Activated gamma-delta T cell treated with Interleukin-2 at 50 U/mL for 16 hours (primary cell): ENCODE data around the gene CCL3.
A peak's percentile ranks its signal among the peaks of the same experiment; 100 is the strongest.
"Not testable (repeated sequence)": the region's sequence is repeated elsewhere in the genome, so short reads cannot be mapped to it uniquely, and the experiment has no call there.

Source experiments
- DNase-seq: peaks from one replicate; pipeline ENCODE4 v3.0.0-alpha.2; 2020

CCL3 gene

GRCh38 chr17:36114971-36115648 lies 25.2 kb upstream of the CCL3 start:
- not testable (repeated sequence) for DNase-seq

GRCh38 chr17:36113131-36113530 lies 23.2 kb upstream of the CCL3 start:
- not testable (repeated sequence) for DNase-seq

- DNase-seq, result no peak
Measured at GRCh38 chr17:36112572-36112971, 22.6 kb upstream of the CCL3 start.

- DNase-seq, result no peak
Measured at GRCh38 chr17:36111068-36111490, 21.1 kb upstream of the CCL3 start.

GRCh38 chr17:36108265-36108664 lies 18.3 kb upstream of the CCL3 start:
- not testable (repeated sequence) for DNase-seq

GRCh38 chr17:36107660-36108059 lies 17.7 kb upstream of the CCL3 start:
- peak; percentile 21 for DNase-seq

GRCh38 chr17:36106493-36106835 lies 16.5 kb upstream of the CCL3 start:
- no peak for DNase-seq

GRCh38 chr17:36105781-36106492 lies 16.0 kb upstream of the CCL3 start:
- no peak for DNase-seq

GRCh38 chr17:36104701-36105181 lies 14.8 kb upstream of the CCL3 start:
- no peak for DNase-seq

- DNase-seq, result not testable (repeated sequence)
Measured at GRCh38 chr17:36104246-36104645, 14.3 kb upstream of the CCL3 start.

GRCh38 chr17:36103401-36103975 lies 13.5 kb upstream of the CCL3 start, which contains the start of gene CCL4:
CCL4 (plus strand) TSS chr17:36103827; CDS start chr17:36103906, 79 bp downstream.
- peak; percentile 59 for DNase-seq

GRCh38 chr17:36099004-36099403 lies 9.1 kb upstream of the CCL3 start:
- DNase-seq, result not testable (repeated sequence)

- no peak for DNase-seq
Measured at GRCh38 chr17:36095992-36096391, 6.0 kb upstream of the CCL3 start.

- DNase-seq, result no peak
Measured at GRCh38 chr17:36094746-36095145, 4.8 kb upstream of the CCL3 start.

- DNase-seq, result no peak
Measured at GRCh38 chr17:36094232-36094631, 4.3 kb upstream of the CCL3 start.

- DNase-seq, result not testable (repeated sequence)
Measured at GRCh38 chr17:36092715-36093114, 2.8 kb upstream of the CCL3 start.

GRCh38 chr17:36092230-36092629 lies 2.3 kb upstream of the CCL3 start:
- DNase-seq, result no peak

- DNase-seq, result no peak
Measured at GRCh38 chr17:36089339-36089865, 541 bp downstream of the CCL3 start.

- no peak for DNase-seq
Measured at GRCh38 chr17:36088670-36089338, 1.1 kb downstream of the CCL3 start.

GRCh38 chr17:36087897-36088572 lies 1.9 kb downstream of the CCL3 start:
- not testable (repeated sequence) for DNase-seq

- DNase-seq, result not testable (repeated sequence)
Measured at GRCh38 chr17:36087471-36087870, 2.5 kb downstream of the CCL3 start.

- DNase-seq, result no peak
Measured at GRCh38 chr17:36086791-36087190, 3.2 kb downstream of the CCL3 start.
